Neural progenitor cell (in vitro differentiated cells): ENCODE data around the gene EDAR. TPM values are rescaled to one million over a fixed set of nuclear protein-coding genes. Genes with fewer than 3 reads are reported as not detected.

Experiments
- DNase-seq: peaks from one replicate; pipeline ENCODE4 v3.0.0-alpha.2; 2016; ENCODE audit warnings: low spot score
- H2AFZ ChIP-seq: fragments of 200-600 bp; sonication (generic); replicated peaks from 2 replicates; pipeline ENCODE4 v1.6.1; 2016; ENCODE audit warnings: antibody characterized with exemption
- H3F3A ChIP-seq: fragments of 200-600 bp; sonication (generic); 2 replicates; pipeline ENCODE4 v1.6.1; 2016; ENCODE audit warnings: antibody characterized with exemption, low read depth
- H3K27ac ChIP-seq: fragments of 200-600 bp; sonication (generic); 2 replicates; pipeline ENCODE4 v1.5.1; 2016; ENCODE audit warnings: mild to moderate bottlenecking
- H3K27me3 ChIP-seq: fragments of 200-600 bp; sonication (generic); 2 replicates; pipeline ENCODE4 v1.6.1; 2016; ENCODE audit warnings: mild to moderate bottlenecking, moderate library complexity
- H3K36me3 ChIP-seq: fragments of 200-600 bp; sonication (generic); 2 replicates; pipeline ENCODE4 v1.5.1; 2016
- H3K4me1 ChIP-seq: fragments of 200-600 bp; sonication (generic); 2 replicates; pipeline ENCODE4 v1.6.1; 2016; ENCODE audit warnings: mixed run types
- H3K4me2 ChIP-seq: fragments of 200-600 bp; sonication (generic); 2 replicates; pipeline ENCODE4 v1.6.1; 2016
- H3K4me3 ChIP-seq: fragments of 200-600 bp; sonication (generic); 2 replicates; pipeline ENCODE4 v1.5.1; 2016
- H3K79me2 ChIP-seq: fragments of 200-600 bp; sonication (generic); 2 replicates; pipeline ENCODE4 v1.6.1; 2016; ENCODE audit warnings: low read depth
- H3K9ac ChIP-seq: fragments of 200-600 bp; sonication (generic); 2 replicates; pipeline ENCODE4 v1.6.1; 2016
- H3K9me3 ChIP-seq: fragments of 200-600 bp; sonication (generic); 2 replicates; pipeline ENCODE4 v1.5.1; 2016; ENCODE audit warnings: low read depth
- H4K20me1 ChIP-seq: fragments of 200-600 bp; sonication (generic); 2 replicates; pipeline ENCODE4 v1.6.1; 2016; ENCODE audit warnings: low read depth
- H3K27ac Mint-ChIP-seq: 3 replicates; pipeline ENCODE4 v1.8.0; 2021; ENCODE audit warnings: mixed read lengths
- H3K27me3 Mint-ChIP-seq: 2 replicates; pipeline ENCODE4 v1.8.0; 2022; ENCODE audit warnings: low read depth, mild to moderate bottlenecking, inconsistent platforms, moderate library complexity, mixed read lengths; ENCODE audit not compliant: insufficient read depth
- H3K36me3 Mint-ChIP-seq: 3 replicates; pipeline ENCODE4 v1.8.0; 2021; ENCODE audit warnings: mixed read lengths
- H3K4me1 Mint-ChIP-seq: 3 replicates; pipeline ENCODE4 v1.8.0; 2021; ENCODE audit warnings: mixed read lengths
- H3K4me3 Mint-ChIP-seq: 3 replicates; pipeline ENCODE4 v1.8.0; 2021; ENCODE audit warnings: mild to moderate bottlenecking, moderate library complexity, mixed read lengths
- H3K9me3 Mint-ChIP-seq: 3 replicates; pipeline ENCODE4 v1.8.0; 2020; ENCODE audit warnings: mixed read lengths
- EZH2 ChIP-seq: fragments of 200-600 bp; sonication (generic); IDR thresholded peaks from 2 replicates; pipeline ENCODE4 v1.6.1; 2017; ENCODE audit warnings: antibody characterized with exemption, mild to moderate bottlenecking, moderate library complexity
- EZH2phosphoT487 ChIP-seq: fragments of 200-600 bp; sonication (generic); IDR thresholded peaks from 2 replicates; pipeline ENCODE4 v1.6.1; 2017; ENCODE audit warnings: antibody characterized with exemption
- total RNA-seq: library from RNA; depleted of rRNA; stranded (reverse); fragments of >200 nt; gene quantifications from 2 replicates; pipeline ENCODE4 v1.2.3, GENCODE V29; 2015; ENCODE audit warnings: low replicate concordance
- TF ChIP-seq, protein P1 (sequence below): fragments of 200-600 bp; sonication (generic); IDR thresholded peaks from 2 replicates; pipeline ENCODE4 v1.5.1; 2017; ENCODE audit warnings: antibody characterized with exemption, mild to moderate bottlenecking

The EDAR gene
- total RNA-seq, 1 donor from 2014 or later = not detected

GRCh38 chr2:108936866-108937265, 52.2 kb downstream of the EDAR start:
- H3K27me3 ChIP-seq = peaks cover 82% of the 10 kb centered on the region

DNA sequence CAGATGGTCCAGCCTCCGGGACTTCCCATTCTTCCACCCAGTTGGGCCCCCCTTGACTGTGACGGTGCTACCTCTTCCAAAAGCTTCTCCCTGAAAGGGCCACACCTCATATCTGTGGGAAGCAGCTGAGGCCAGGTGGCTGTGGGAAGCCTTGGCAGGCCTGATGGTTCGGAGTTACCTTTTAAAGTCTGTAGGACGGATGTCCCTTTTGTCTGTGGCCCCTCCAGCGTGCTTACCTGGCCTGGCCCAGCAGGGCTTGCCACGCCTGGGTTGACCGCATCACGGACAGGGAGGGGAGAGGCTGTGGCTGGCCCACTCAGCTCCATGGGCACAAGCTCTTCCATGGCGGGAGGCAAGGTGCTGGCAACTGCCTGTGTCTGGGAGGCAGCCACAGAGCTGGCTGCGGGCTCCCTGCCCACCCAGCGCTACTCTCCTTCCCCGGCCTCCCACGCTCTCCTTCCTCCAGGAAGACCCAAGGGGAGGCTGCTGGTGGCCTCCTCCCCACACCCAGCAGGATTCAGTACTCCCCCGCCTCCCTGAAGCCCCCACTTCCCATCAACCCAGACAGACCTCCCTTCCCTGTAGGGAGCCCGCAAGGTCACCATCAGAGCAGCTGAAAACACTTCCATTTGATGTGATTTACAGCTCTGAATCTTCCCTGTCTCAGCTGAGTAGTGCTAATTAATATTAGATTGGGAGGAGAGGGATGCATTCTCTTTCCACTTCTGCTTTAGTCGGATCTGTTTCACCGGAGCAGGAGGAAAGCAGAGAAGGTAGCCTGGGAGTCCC, 52.8 kb downstream of the EDAR start:
- H3K4me3 Mint-ChIP-seq = peak overlapping the region; percentile 62
- TF ChIP-seq EZH2 (no peak), EZH2phosphoT487 (no peak)
- TF ChIP-seq, protein P1, sequence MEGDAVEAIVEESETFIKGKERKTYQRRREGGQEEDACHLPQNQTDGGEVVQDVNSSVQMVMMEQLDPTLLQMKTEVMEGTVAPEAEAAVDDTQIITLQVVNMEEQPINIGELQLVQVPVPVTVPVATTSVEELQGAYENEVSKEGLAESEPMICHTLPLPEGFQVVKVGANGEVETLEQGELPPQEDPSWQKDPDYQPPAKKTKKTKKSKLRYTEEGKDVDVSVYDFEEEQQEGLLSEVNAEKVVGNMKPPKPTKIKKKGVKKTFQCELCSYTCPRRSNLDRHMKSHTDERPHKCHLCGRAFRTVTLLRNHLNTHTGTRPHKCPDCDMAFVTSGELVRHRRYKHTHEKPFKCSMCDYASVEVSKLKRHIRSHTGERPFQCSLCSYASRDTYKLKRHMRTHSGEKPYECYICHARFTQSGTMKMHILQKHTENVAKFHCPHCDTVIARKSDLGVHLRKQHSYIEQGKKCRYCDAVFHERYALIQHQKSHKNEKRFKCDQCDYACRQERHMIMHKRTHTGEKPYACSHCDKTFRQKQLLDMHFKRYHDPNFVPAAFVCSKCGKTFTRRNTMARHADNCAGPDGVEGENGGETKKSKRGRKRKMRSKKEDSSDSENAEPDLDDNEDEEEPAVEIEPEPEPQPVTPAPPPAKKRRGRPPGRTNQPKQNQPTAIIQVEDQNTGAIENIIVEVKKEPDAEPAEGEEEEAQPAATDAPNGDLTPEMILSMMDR = no peak
- H4K20me1 ChIP-seq = peaks cover 28% of the 10 kb centered on the region
- peak overlapping the region; percentile 89 for H3K27ac Mint-ChIP-seq
- peaks cover 24% of the 10 kb centered on the region for H3K4me1 ChIP-seq
- H3K9me3 Mint-ChIP-seq = peaks cover 3% of the 10 kb centered on the region
- no peaks in the 10 kb centered on the region for H3K36me3 ChIP-seq
- H3K27me3 Mint-ChIP-seq = peaks cover 13% of the 10 kb centered on the region
- no peak overlapping the region for H3K27ac ChIP-seq
- peak overlapping the region; percentile 66 for H3K4me2 ChIP-seq
- H2AFZ ChIP-seq = no peak overlapping the region
- peaks cover 68% of the 10 kb centered on the region for H3K4me1 Mint-ChIP-seq
- H3K27me3 ChIP-seq = peaks cover 87% of the 10 kb centered on the region
- no peak overlapping the region for H3K4me3 ChIP-seq
- no peaks in the 10 kb centered on the region for H3K79me2 ChIP-seq
- no peaks in the 10 kb centered on the region for H3K9me3 ChIP-seq
- H3K9ac ChIP-seq = no peak overlapping the region
- no peak for DNase-seq
- peaks cover 13% of the 10 kb centered on the region for H3F3A ChIP-seq
- peaks cover 1% of the 10 kb centered on the region for H3K36me3 Mint-ChIP-seq

More at GRCh38 chr2:108936866-108937265, 52.2 kb downstream of the EDAR start:
- no peaks in the 10 kb centered on the region for H3K79me2 ChIP-seq
- H4K20me1 ChIP-seq = peaks cover 28% of the 10 kb centered on the region
- no peak overlapping the region for H3K4me3 ChIP-seq
- no peak overlapping the region for H3K4me2 ChIP-seq
- Mint-ChIP-seq H3K27me3 (peaks cover 13% of the 10 kb centered on the region), H3K36me3 (peaks cover 1% of the 10 kb centered on the region), H3K9me3 (peaks cover 3% of the 10 kb centered on the region), H3K4me1 (peaks cover 63% of the 10 kb centered on the region), H3K4me3 (peak overlapping the region; percentile 62), H3K27ac (peak overlapping the region; percentile 89)
- H3K9ac ChIP-seq = no peak overlapping the region
- no peak overlapping the region for H2AFZ ChIP-seq
- no peaks in the 10 kb centered on the region for H3K36me3 ChIP-seq
- no peak overlapping the region for H3K27ac ChIP-seq
- H3F3A ChIP-seq = peaks cover 13% of the 10 kb centered on the region
- DNase-seq = no peak
- peaks cover 24% of the 10 kb centered on the region for H3K4me1 ChIP-seq
- no peaks in the 10 kb centered on the region for H3K9me3 ChIP-seq
- TF ChIP-seq, protein P1 = no peak
- TF ChIP-seq EZH2phosphoT487 (no peak), EZH2 (no peak)

- Histone ChIP-seq H3F3A (peaks cover 13% of the 10 kb centered on the region), H3K79me2 (no peaks in the 10 kb centered on the region), H4K20me1 (peaks cover 28% of the 10 kb centered on the region), H3K9me3 (no peaks in the 10 kb centered on the region), H3K4me2 (peak overlapping the region; percentile 66), H3K36me3 (no peaks in the 10 kb centered on the region), H3K9ac (no peak overlapping the region), H2AFZ (no peak overlapping the region), H3K27ac (no peak overlapping the region), H3K4me3 (no peak overlapping the region), H3K4me1 (peaks cover 24% of the 10 kb centered on the region), H3K27me3 (peaks cover 80% of the 10 kb centered on the region)
- peaks cover 15% of the 10 kb centered on the region for H3K27me3 Mint-ChIP-seq
- peaks cover 1% of the 10 kb centered on the region for H3K36me3 Mint-ChIP-seq
- peaks cover 72% of the 10 kb centered on the region for H3K4me1 Mint-ChIP-seq
- peak; percentile 92 for DNase-seq
- H3K9me3 Mint-ChIP-seq = no peaks in the 10 kb centered on the region
- peak; percentile 80 for TF ChIP-seq EZH2phosphoT487
- TF ChIP-seq, protein P1 = no peak
- peak overlapping the region; percentile 58 for H3K27ac Mint-ChIP-seq
- H3K4me3 Mint-ChIP-seq = peak overlapping the region; percentile 20
These were observed 53.7 kb downstream of the EDAR start for GRCh38 chr2:108935271-108935741.
